B cell (primary cell): ENCODE measurements around the gene CXCL12. TPM values are rescaled to one million over a fixed set of nuclear protein-coding genes. Genes with fewer than 3 reads are reported as not detected.

Experiments
- ATAC-seq: fragments of 200-7000 bp; cut with Tn5 transposase; one replicate; pipeline ENCODE4 v1.10.0; 2021; ENCODE audit warnings: low read depth, mild to moderate bottlenecking, moderate number of reproducible peaks, moderate library complexity
- CTCF ChIA-PET: fragments of 350-600 bp; sonication (Branson Sonifier 250); formaldehyde crosslinking; loops from one replicate; lab custom pipeline; 2021; ENCODE audit warnings: antibody characterized with exemption, inconsistent platforms; lab: Charles Lee
- POLR2A ChIA-PET: fragments of 350-600 bp; sonication (Branson Sonifier 250); formaldehyde crosslinking; loops from one replicate; lab custom pipeline; 2021; ENCODE audit warnings: antibody characterized with exemption; lab: Charles Lee
- DNase-seq: peaks from one replicate; pipeline ENCODE4 v3.0.0; 2013
- H2AFZ ChIP-seq: 2 replicates; pipeline ENCODE4 v1.6.1; 2012; ENCODE audit warnings: mild to moderate bottlenecking, low read depth, low read length; ENCODE audit not compliant: insufficient read depth, poor library complexity, severe bottlenecking
- H3K27ac ChIP-seq, 2 donors: 1 replicate in 1 of 2; 2 replicates in 1 of 2; pipeline ENCODE4 v1.5.1; 2012 to 2013; ENCODE audit warnings: low read length in 2 of 2, mild to moderate bottlenecking in 2 of 2, moderate library complexity in 1 of 2
- H3K27me3 ChIP-seq, 4 experiments: fragments of 200-600 bp in 1 of 4; sonication (generic) in 1 of 4; replicated peaks in 1 of 4; 1 replicate in 2 of 4; 2 replicates in 2 of 4; pipeline versions ENCODE4 v1.6.1 to v1.7.0; 2013 to 2016; ENCODE audit warnings: low read length in 3 of 4, mild to moderate bottlenecking in 2 of 4, mixed read lengths in 1 of 4, moderate library complexity in 1 of 4; ENCODE audit not compliant: insufficient read depth in 4 of 4, control insufficient read depth in 3 of 4; ENCODE audit errors: control extremely low read depth in 1 of 4
- H3K36me3 ChIP-seq, 2 experiments: replicated peaks in 1 of 2; 1 replicate in 1 of 2; 2 replicates in 1 of 2; pipeline versions ENCODE4 v1.6.1 to v1.7.1; 2013; ENCODE audit warnings: low read length in 1 of 2; ENCODE audit not compliant: insufficient read depth in 2 of 2, control insufficient read depth in 1 of 2; ENCODE audit errors: control extremely low read depth in 1 of 2, extremely low read depth in 1 of 2
- H3K4me1 ChIP-seq, 2 donors: fragments of 200-600 bp in 1 of 2; sonication (generic) in 1 of 2; 1 replicate in 1 of 2; 2 replicates in 1 of 2; pipeline versions ENCODE4 v1.5.1 to v1.6.1; 2013 to 2017; ENCODE audit warnings: low read length in 2 of 2; ENCODE audit not compliant: control insufficient read depth in 2 of 2, insufficient read depth in 2 of 2
- H3K4me2 ChIP-seq: replicated peaks from 2 replicates; pipeline ENCODE3; 2012; ENCODE audit warnings: mild to moderate bottlenecking, low read depth, low read length; ENCODE audit not compliant: poor library complexity, severe bottlenecking
- H3K4me3 ChIP-seq, 5 experiments: fragments of 200-600 bp in 1 of 5; sonication (generic) in 1 of 5; 1 replicate in 3 of 5; 2 replicates in 2 of 5; pipeline versions ENCODE4 v1.5.1 to v1.7.0; 2011 to 2016; ENCODE audit warnings: low read length in 4 of 5, mild to moderate bottlenecking in 4 of 5, low read depth in 2 of 5, control low read depth in 1 of 5, moderate library complexity in 1 of 5; ENCODE audit not compliant: insufficient read depth in 1 of 5; ENCODE audit errors: control extremely low read depth in 1 of 5, extremely low read depth in 1 of 5
- H3K79me2 ChIP-seq: fragments of 200-600 bp; sonication (generic); one replicate; pipeline ENCODE4 v1.6.0; 2016; ENCODE audit warnings: low read length; ENCODE audit not compliant: control insufficient read depth, insufficient read depth
- H3K9ac ChIP-seq: fragments of 200-600 bp; sonication (generic); 2 replicates; pipeline ENCODE4 v1.6.1; 2017; ENCODE audit warnings: mild to moderate bottlenecking, low read length, moderate library complexity
- H3K9me3 ChIP-seq, 3 donors: one replicate each; pipeline versions ENCODE4 v1.6.1 to v1.7.1; 2013; ENCODE audit warnings: low read length in 2 of 3; ENCODE audit not compliant: control insufficient read depth in 2 of 3, insufficient read depth in 1 of 3; ENCODE audit errors: control extremely low read depth in 1 of 3
- H4K20me1 ChIP-seq: 2 replicates; pipeline ENCODE4 v1.6.0; 2012; ENCODE audit warnings: mild to moderate bottlenecking, low read length; ENCODE audit not compliant: insufficient read depth, control insufficient read depth, poor library complexity, severe bottlenecking
- H3K27ac Mint-ChIP-seq: one replicate; pipeline ENCODE4 v1.8.0; 2021; ENCODE audit warnings: mixed read lengths
- H3K27me3 Mint-ChIP-seq: one replicate; pipeline ENCODE4 v1.8.0; 2021; ENCODE audit warnings: mixed read lengths
- H3K4me1 Mint-ChIP-seq: one replicate; pipeline ENCODE4 v1.8.0; 2021; ENCODE audit warnings: mixed read lengths
- H3K4me3 Mint-ChIP-seq: one replicate; pipeline ENCODE4 v1.8.0; 2021; ENCODE audit warnings: mixed read lengths
- H3K9me3 Mint-ChIP-seq: one replicate; pipeline ENCODE4 v1.8.0; 2022; ENCODE audit warnings: mixed read lengths; ENCODE audit not compliant: insufficient read depth
- EZH2 ChIP-seq: IDR thresholded peaks from 2 replicates; pipeline ENCODE4 v1.6.1; 2012; ENCODE audit warnings: borderline replicate concordance, low read depth, mild to moderate bottlenecking, moderate library complexity, low read length; ENCODE audit not compliant: insufficient read depth, poor library complexity, severe bottlenecking
- WGBS: methylation state at CpG from one replicate; pipeline ENCODE4 v1.1.5; 2013; ENCODE audit warnings: missing lambda C conversion rate; ENCODE audit not compliant: insufficient coverage; 5-methylcytosine and 5-hydroxymethylcytosine counted together
- intact Hi-C: fragments of 100-400 bp; cut with micrococcal nuclease; formaldehyde crosslinking; loops from one replicate; pipeline ENCODE4 v1.10.0; 2022
- polyA plus RNA-seq: library from polyadenylated mRNA; depleted of rRNA; stranded (reverse); fragments of >200 nt; gene quantifications from 2 replicates; pipeline ENCODE4 v1.2.3, GENCODE V29; 2012
- total RNA-seq, 2 donors: library from RNA; stranded (reverse); fragments of 120-200 nt in 1 of 2; gene quantifications; 1 replicate in 1 of 2; 2 replicates in 1 of 2; pipeline versions ENCODE4 v1.2.3 to v1.2.4, GENCODE V29; 2013 to 2022
- TF ChIP-seq, protein P1 (sequence below): fragments of 200-600 bp; IDR thresholded peaks from one replicate; pipeline ENCODE4 v1.8.0; 2022; ENCODE audit warnings: antibody characterized with exemption, mild to moderate bottlenecking

The CXCL12 gene
- total and polyA plus RNA-seq, 2 donors (not counting 1 experiment from before 2014, with no cell fraction given): not detected

DNA sequence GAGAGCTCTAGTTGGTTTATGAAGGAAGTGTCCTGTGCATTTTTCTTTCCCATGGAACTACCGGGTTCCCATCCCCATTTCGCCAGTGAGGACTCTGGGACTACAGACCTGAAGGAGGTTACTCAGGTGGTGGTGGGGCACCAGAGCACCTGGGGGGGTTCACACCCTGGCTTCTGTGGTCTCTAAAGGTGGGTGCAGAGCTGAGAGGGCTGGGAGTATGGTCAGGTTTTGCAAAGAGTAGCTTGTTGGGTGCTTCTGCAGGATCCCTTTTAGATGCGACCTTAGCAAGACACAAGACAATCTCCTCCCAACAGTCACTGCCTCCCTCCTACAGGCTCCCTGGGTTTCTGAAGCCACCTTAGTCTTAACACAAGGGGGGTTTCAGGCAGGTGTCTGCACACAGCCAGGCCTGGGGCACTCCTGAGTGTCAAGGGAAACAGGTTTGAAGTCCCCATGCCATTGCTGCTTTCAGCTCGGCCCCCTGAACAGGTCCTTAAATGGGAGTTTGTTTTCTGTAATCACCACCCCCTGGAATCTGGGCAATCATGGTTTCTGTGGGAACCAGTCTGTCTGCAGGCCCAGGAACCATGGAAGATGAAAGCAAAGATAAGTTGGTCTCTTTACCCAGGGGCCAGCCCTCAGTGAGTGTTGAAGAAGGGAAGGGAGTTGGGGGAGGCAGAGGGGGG is 9.9 kb upstream of the CXCL12 start:
- ATAC-seq (no peak), DNase-seq (no peak)
- H3K4me1 ChIP-seq: no peaks in the 10 kb centered on the region
- intact Hi-C loops: no loop called here
- H3K27ac Mint-ChIP-seq: no peak overlapping the region
- no peak overlapping the region for H3K27ac ChIP-seq
- no peaks in the 10 kb centered on the region for H3K9me3 ChIP-seq
- no peak overlapping the region for H3K9ac ChIP-seq
- H3K36me3 ChIP-seq: no peaks in the 10 kb centered on the region
- H3K9me3 Mint-ChIP-seq: no peaks in the 10 kb centered on the region
- no peaks in the 10 kb centered on the region for H3K27me3 ChIP-seq
- H2AFZ ChIP-seq: no peak overlapping the region
- H3K27me3 Mint-ChIP-seq: peaks cover 22% of the 10 kb centered on the region
- H3K4me1 Mint-ChIP-seq: no peaks in the 10 kb centered on the region
- no peak for TF ChIP-seq EZH2
- TF ChIP-seq, protein P1, sequence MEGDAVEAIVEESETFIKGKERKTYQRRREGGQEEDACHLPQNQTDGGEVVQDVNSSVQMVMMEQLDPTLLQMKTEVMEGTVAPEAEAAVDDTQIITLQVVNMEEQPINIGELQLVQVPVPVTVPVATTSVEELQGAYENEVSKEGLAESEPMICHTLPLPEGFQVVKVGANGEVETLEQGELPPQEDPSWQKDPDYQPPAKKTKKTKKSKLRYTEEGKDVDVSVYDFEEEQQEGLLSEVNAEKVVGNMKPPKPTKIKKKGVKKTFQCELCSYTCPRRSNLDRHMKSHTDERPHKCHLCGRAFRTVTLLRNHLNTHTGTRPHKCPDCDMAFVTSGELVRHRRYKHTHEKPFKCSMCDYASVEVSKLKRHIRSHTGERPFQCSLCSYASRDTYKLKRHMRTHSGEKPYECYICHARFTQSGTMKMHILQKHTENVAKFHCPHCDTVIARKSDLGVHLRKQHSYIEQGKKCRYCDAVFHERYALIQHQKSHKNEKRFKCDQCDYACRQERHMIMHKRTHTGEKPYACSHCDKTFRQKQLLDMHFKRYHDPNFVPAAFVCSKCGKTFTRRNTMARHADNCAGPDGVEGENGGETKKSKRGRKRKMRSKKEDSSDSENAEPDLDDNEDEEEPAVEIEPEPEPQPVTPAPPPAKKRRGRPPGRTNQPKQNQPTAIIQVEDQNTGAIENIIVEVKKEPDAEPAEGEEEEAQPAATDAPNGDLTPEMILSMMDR: no peak
- ChIA-PET CTCF (no interaction called here), POLR2A (no interaction called here)
- no peaks in the 10 kb centered on the region for H3K79me2 ChIP-seq
- H3K4me3 ChIP-seq: no peak overlapping the region
- no CpG with 5 or more reads among the region's 4 CpGs for WGBS
- H3K4me2 ChIP-seq: no peak overlapping the region
- H4K20me1 ChIP-seq: no peaks in the 10 kb centered on the region
- no peak overlapping the region for H3K4me3 Mint-ChIP-seq

DNA sequence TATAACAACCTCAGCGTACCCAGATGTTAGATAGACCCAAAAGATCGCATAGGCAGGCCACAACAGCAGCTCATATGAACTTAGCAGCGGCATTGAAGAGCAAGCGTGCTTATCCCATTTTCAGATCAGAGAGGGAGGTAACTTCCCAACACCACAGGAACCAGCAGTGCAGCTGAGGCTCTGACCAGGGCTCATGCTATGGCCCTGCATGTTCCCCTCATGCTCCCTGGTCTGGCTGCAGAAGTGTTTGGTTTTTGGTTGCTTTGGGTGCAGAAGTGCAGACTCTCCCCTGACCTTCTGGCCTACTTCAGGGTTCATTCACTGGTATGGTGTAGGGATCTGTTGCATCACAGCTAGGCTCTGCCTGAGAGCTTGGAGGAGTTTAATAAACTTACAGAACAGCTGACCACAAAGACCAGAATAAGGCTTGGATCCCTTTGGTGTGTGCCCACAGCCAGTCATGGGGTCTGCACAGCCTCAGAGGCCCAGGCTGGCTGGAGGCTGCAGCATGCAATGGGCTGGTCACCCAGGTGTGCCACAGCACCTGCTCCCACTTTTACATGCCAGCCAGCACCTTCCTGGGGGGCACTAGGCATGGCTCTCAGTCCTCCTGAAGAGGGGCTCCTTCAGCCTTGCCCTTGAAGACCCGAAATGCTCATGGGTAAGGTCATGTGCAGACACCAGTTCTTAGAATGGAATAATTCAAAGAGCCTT is 9.1 kb upstream of the CXCL12 start:
- H3K4me3 ChIP-seq: no peak overlapping the region
- H3K9me3 ChIP-seq: no peaks in the 10 kb centered on the region
- no peak overlapping the region for H3K4me3 Mint-ChIP-seq
- no peaks in the 10 kb centered on the region for H3K36me3 ChIP-seq
- DNase-seq: no peak
- H3K27me3 ChIP-seq: peaks cover 0 to 4% (median 0%) of the 10 kb centered on the region in 4 experiments
- peaks cover 22% of the 10 kb centered on the region for H3K27me3 Mint-ChIP-seq
- H3K27ac Mint-ChIP-seq: no peak overlapping the region
- H3K79me2 ChIP-seq: no peaks in the 10 kb centered on the region
- ChIA-PET POLR2A (no interaction called here), CTCF (no interaction called here)
- H2AFZ ChIP-seq: no peak overlapping the region
- no peaks in the 10 kb centered on the region for H4K20me1 ChIP-seq
- H3K4me1 Mint-ChIP-seq: no peaks in the 10 kb centered on the region
- no peak overlapping the region for H3K9ac ChIP-seq
- no peak overlapping the region for H3K4me2 ChIP-seq
- WGBS: 89% methylated on average over 5 of the region's 5 CpGs
- no peak for ATAC-seq
- intact Hi-C loops: no loop called here
- H3K4me1 ChIP-seq: no peaks in the 10 kb centered on the region
- H3K27ac ChIP-seq: no peak overlapping the region
- no peak for TF ChIP-seq EZH2
- TF ChIP-seq, protein P1: no peak
- H3K9me3 Mint-ChIP-seq: no peaks in the 10 kb centered on the region
